Natural killer cell (primary cell): Measurements from ENCODE around the gene ABCB4. TPM values are rescaled to one million over a fixed set of nuclear protein-coding genes. Genes with fewer than 3 reads are reported as not detected.

Source experiments
- ATAC-seq, 3 donors: fragments of 150-1000 bp in 2 of 3; fragments of 200-7000 bp in 1 of 3; cut with Tn5 transposase; 1 replicate in 1 of 3; 2 replicates in 2 of 3; pipeline ENCODE4 v1.10.0; 2021; ENCODE audit warnings: mild to moderate bottlenecking in 2 of 3, moderate library complexity in 2 of 3
- DNase-seq, 2 donors: peaks; one replicate each; pipeline versions ENCODE4 v3.0.0 to v3.0.0-alpha.2; 2013 to 2021; ENCODE audit warnings: mixed read lengths in 1 of 2
- H3K27ac ChIP-seq: one replicate; pipeline ENCODE4 v1.5.1; 2013; ENCODE audit warnings: mild to moderate bottlenecking, low read length
- H3K27me3 ChIP-seq: one replicate; pipeline ENCODE4 v1.6.1; 2013; ENCODE audit warnings: low read length; ENCODE audit not compliant: control insufficient read depth, insufficient read depth
- H3K36me3 ChIP-seq: one replicate; pipeline ENCODE4 v1.6.1; 2013; ENCODE audit warnings: low read length; ENCODE audit not compliant: control insufficient read depth, insufficient read depth
- H3K4me1 ChIP-seq: one replicate; pipeline ENCODE4 v1.6.1; 2013; ENCODE audit warnings: low read length; ENCODE audit not compliant: control insufficient read depth, insufficient read depth
- H3K4me3 ChIP-seq: one replicate; pipeline ENCODE4 v1.5.1; 2013; ENCODE audit warnings: low read length
- H3K9me3 ChIP-seq: one replicate; pipeline ENCODE4 v1.6.1; 2013; ENCODE audit warnings: low read length; ENCODE audit not compliant: control insufficient read depth, insufficient read depth
- H3K27ac Mint-ChIP-seq, 2 donors: one replicate each; pipeline ENCODE4 v1.8.0; 2022; ENCODE audit warnings: mild to moderate bottlenecking in 2 of 2, mixed read lengths in 2 of 2, moderate library complexity in 1 of 2
- H3K27me3 Mint-ChIP-seq, 2 donors: one replicate each; pipeline ENCODE4 v1.8.0; 2022; ENCODE audit warnings: low read depth in 2 of 2, mixed read lengths in 2 of 2
- H3K36me3 Mint-ChIP-seq: one replicate; pipeline ENCODE4 v1.8.0; 2022; ENCODE audit warnings: mixed read lengths
- H3K4me1 Mint-ChIP-seq, 2 donors: one replicate each; pipeline ENCODE4 v1.8.0; 2022; ENCODE audit warnings: mixed read lengths in 2 of 2
- H3K4me3 Mint-ChIP-seq: one replicate; pipeline ENCODE4 v1.8.0; 2022; ENCODE audit warnings: mild to moderate bottlenecking, moderate library complexity, mixed read lengths
- H3K9me3 Mint-ChIP-seq, 2 donors: one replicate each; pipeline ENCODE4 v1.8.0; 2022; ENCODE audit warnings: mixed read lengths in 2 of 2
- CTCF ChIP-seq: fragments of 200-600 bp; IDR thresholded peaks from one replicate; pipeline ENCODE4 v1.8.0; 2022; ENCODE audit warnings: antibody characterized with exemption
- WGBS: methylation state at CpG from one replicate; pipeline ENCODE4 v1.1.7; 2013; ENCODE audit warnings: missing lambda C conversion rate; ENCODE audit not compliant: insufficient coverage; 5-methylcytosine and 5-hydroxymethylcytosine counted together
- intact Hi-C: fragments of 100-400 bp; cut with micrococcal nuclease; formaldehyde crosslinking; loops from one replicate; pipeline ENCODE4 v1.14.2; 2022
- total RNA-seq, 4 donors: library from RNA; stranded (reverse); fragments of 120-200 nt in 1 of 4; gene quantifications; one replicate each; pipeline versions ENCODE4 v1.2.3 to v1.2.4, GENCODE V29; 2013 to 2022

ABCB4 gene
- total RNA-seq, 3 donors from 2014 or later (not counting 1 experiment from before 2014, with no cell fraction given) = 0.14 to 0.63 (median 0.50) TPM

GRCh38 chr7:87480386-87480785, 4.9 kb upstream of the ABCB4 start:
- H3K4me1 Mint-ChIP-seq = no peaks in the 10 kb centered on the region
- H3K27ac Mint-ChIP-seq = no peak overlapping the region
- no peaks in the 10 kb centered on the region for H3K36me3 Mint-ChIP-seq
- no peak overlapping the region for H3K4me3 Mint-ChIP-seq
- Histone ChIP-seq H3K36me3 (no peaks in the 10 kb centered on the region), H3K27me3 (peaks cover 3% of the 10 kb centered on the region), H3K4me3 (no peak overlapping the region), H3K4me1 (peaks cover 6% of the 10 kb centered on the region), H3K27ac (no peak overlapping the region), H3K9me3 (no peaks in the 10 kb centered on the region)
- peaks cover 7 to 28% of the 10 kb centered on the region in 2 donors for H3K27me3 Mint-ChIP-seq
- TF ChIP-seq CTCF = no peak
- 93% methylated on average over 2 of the region's 2 CpGs for WGBS
- intact Hi-C loops = no loop called here
- ATAC-seq (no peak), DNase-seq (no peak)
- no peaks in the 10 kb centered on the region for H3K9me3 Mint-ChIP-seq

GRCh38 chr7:87479951-87480350, 4.5 kb upstream of the ABCB4 start:
- H3K27me3 ChIP-seq = peaks cover 3% of the 10 kb centered on the region
- intact Hi-C loops = no loop called here
- Mint-ChIP-seq H3K4me3 (no peak overlapping the region), H3K9me3 (no peaks in the 10 kb centered on the region), H3K36me3 (no peaks in the 10 kb centered on the region), H3K4me1 (peaks cover 0 to 2% of the 10 kb centered on the region in 2 donors), H3K27me3 (peaks cover 7 to 24% of the 10 kb centered on the region in 2 donors), H3K27ac (no peak overlapping the region)
- 90% methylated on average over 2 of the region's 2 CpGs for WGBS
- no peak overlapping the region for H3K27ac ChIP-seq
- no peak overlapping the region for H3K4me3 ChIP-seq
- H3K4me1 ChIP-seq = peaks cover 10% of the 10 kb centered on the region
- TF ChIP-seq CTCF = no peak
- no peaks in the 10 kb centered on the region for H3K9me3 ChIP-seq
- no peaks in the 10 kb centered on the region for H3K36me3 ChIP-seq
- no peak for DNase-seq
- ATAC-seq = no peak

- H3K27me3 Mint-ChIP-seq = peaks cover 21 to 33% of the 10 kb centered on the region in 2 donors
- 83% methylated on average over 8 of the region's 8 CpGs for WGBS
- H3K36me3 Mint-ChIP-seq = no peaks in the 10 kb centered on the region
- H3K4me3 ChIP-seq = peak overlapping the region; percentile 24
- H3K4me1 Mint-ChIP-seq = peaks cover 0 to 9% of the 10 kb centered on the region in 2 donors
- no peaks in the 10 kb centered on the region for H3K36me3 ChIP-seq
- H3K27ac Mint-ChIP-seq = no peak overlapping the region
- peak overlapping the region; percentile 65 for H3K27ac ChIP-seq
- H3K9me3 ChIP-seq = no peaks in the 10 kb centered on the region
- H3K27me3 ChIP-seq = peaks cover 3% of the 10 kb centered on the region
- TF ChIP-seq CTCF = no peak
- peak overlapping the region; percentile 56 for H3K4me3 Mint-ChIP-seq
- no peaks in the 10 kb centered on the region for H3K9me3 Mint-ChIP-seq
- DNase-seq (no peak), ATAC-seq (no peak)
- peaks cover 10% of the 10 kb centered on the region for H3K4me1 ChIP-seq
- intact Hi-C loops = no loop called here
These were observed 688 bp upstream of the ABCB4 start for GRCh38 chr7:87476179-87476557.
